Measurements from ENCODE around the gene ZNF844.

- TF ChIP-seq, protein P1, sequence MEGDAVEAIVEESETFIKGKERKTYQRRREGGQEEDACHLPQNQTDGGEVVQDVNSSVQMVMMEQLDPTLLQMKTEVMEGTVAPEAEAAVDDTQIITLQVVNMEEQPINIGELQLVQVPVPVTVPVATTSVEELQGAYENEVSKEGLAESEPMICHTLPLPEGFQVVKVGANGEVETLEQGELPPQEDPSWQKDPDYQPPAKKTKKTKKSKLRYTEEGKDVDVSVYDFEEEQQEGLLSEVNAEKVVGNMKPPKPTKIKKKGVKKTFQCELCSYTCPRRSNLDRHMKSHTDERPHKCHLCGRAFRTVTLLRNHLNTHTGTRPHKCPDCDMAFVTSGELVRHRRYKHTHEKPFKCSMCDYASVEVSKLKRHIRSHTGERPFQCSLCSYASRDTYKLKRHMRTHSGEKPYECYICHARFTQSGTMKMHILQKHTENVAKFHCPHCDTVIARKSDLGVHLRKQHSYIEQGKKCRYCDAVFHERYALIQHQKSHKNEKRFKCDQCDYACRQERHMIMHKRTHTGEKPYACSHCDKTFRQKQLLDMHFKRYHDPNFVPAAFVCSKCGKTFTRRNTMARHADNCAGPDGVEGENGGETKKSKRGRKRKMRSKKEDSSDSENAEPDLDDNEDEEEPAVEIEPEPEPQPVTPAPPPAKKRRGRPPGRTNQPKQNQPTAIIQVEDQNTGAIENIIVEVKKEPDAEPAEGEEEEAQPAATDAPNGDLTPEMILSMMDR (IDR thresholded peaks at IDR 0.05), result no peak
- no peak for TF ChIP-seq POLR2A (IDR thresholded peaks at IDR 0.05)
These were observed 11.1 kb downstream of the ZNF844 start for GRCh38 chr19:12075538-12076139.
